Endothelial cell of umbilical vein (primary cell): Measurements from ENCODE around the gene OTUD3. TPM values are rescaled to one million over a fixed set of nuclear protein-coding genes. Genes with fewer than 3 reads are reported as not detected.
A peak's percentile ranks its signal among the peaks of the same experiment; 100 is the strongest.

Experiments used
- BruUV-seq: library from RNA; stranded (reverse); fragments of 400-500 nt; replicated peaks from 2 replicates; lab custom pipeline; 2021; lab: Mats Ljungman, UMichigan
- CTCF ChIA-PET: fragments of 300-600, 350-600 bp; sonication (Branson Sonifier 250); formaldehyde crosslinking; loops from one replicate; lab custom pipeline; 2021; ENCODE audit warnings: antibody characterized with exemption, inconsistent platforms; lab: Charles Lee
- POLR2A ChIA-PET: fragments of 300-600, 350-600 bp; sonication (Branson Sonifier 250); formaldehyde crosslinking; loops from one replicate; lab custom pipeline; 2021; ENCODE audit warnings: antibody characterized with exemption, inconsistent platforms; lab: Charles Lee
- DNase-seq: peaks from one replicate; pipeline ENCODE4 v3.0.0-alpha.2; 2011; ENCODE audit warnings: low read depth, low spot score
- FAIRE-seq: peaks from 2 replicates; lab custom pipeline; 2011; peaks lifted over from hg19 to GRCh38; lab: Jason Lieb, UNC
- H2AFZ ChIP-seq: 2 replicates; pipeline ENCODE4 v1.6.0; 2012; ENCODE audit warnings: low read depth, low read length, control low read depth, inconsistent platforms
- H3K27ac ChIP-seq: 2 replicates; pipeline ENCODE4 v1.5.1; 2011; ENCODE audit warnings: low read depth, mild to moderate bottlenecking, control low read depth, low read length, moderate library complexity; ENCODE audit not compliant: insufficient read depth
- H3K27me3 ChIP-seq, 2 experiments: 2 replicates each; pipeline versions ENCODE4 v1.6.0 to v1.6.1; 2011; ENCODE audit warnings: low read length in 2 of 2, mixed read lengths in 1 of 2; ENCODE audit not compliant: control insufficient read depth in 2 of 2, insufficient read depth in 2 of 2
- H3K36me3 ChIP-seq, 2 experiments: 2 replicates in 1 of 2; 3 replicates in 1 of 2; pipeline ENCODE4 v1.5.1; 2011; ENCODE audit warnings: low read length in 2 of 2, mild to moderate bottlenecking in 1 of 2, moderate library complexity in 1 of 2; ENCODE audit not compliant: control insufficient read depth in 2 of 2, insufficient read depth in 2 of 2; ENCODE audit errors: extremely low read depth in 1 of 2
- H3K4me1 ChIP-seq: 3 replicates; pipeline ENCODE4 v1.5.1; 2011; ENCODE audit warnings: mild to moderate bottlenecking, low read length; ENCODE audit not compliant: control insufficient read depth, insufficient read depth; ENCODE audit errors: extremely low read depth
- H3K4me2 ChIP-seq: 2 replicates; pipeline ENCODE4 v1.6.1; 2011; ENCODE audit warnings: low read length, control low read depth, mixed read lengths; ENCODE audit not compliant: insufficient read depth
- H3K4me3 ChIP-seq, 3 experiments: fragments of 200-600 bp in 1 of 3; sonication (generic), shearing (Covaris generic) in 1 of 3; replicated peaks in 1 of 3; 2 replicates each; pipeline ENCODE4 v1.5.1; 2011 to 2016; ENCODE audit warnings: control low read depth in 3 of 3, low read length in 3 of 3, mild to moderate bottlenecking in 2 of 3, inconsistent platforms in 1 of 3, low read depth in 1 of 3, moderate library complexity in 1 of 3; ENCODE audit not compliant: insufficient read depth in 1 of 3
- H3K79me2 ChIP-seq: 2 replicates; pipeline ENCODE4 v1.6.0; 2012; ENCODE audit warnings: low read length, inconsistent platforms; ENCODE audit not compliant: control insufficient read depth, insufficient read depth
- H3K9ac ChIP-seq: replicated peaks from 2 replicates; pipeline ENCODE3; 2011; ENCODE audit warnings: low read length, control low read depth; ENCODE audit not compliant: insufficient read depth; ENCODE audit errors: extremely low read depth
- H3K9me1 ChIP-seq: replicated peaks from 3 replicates; pipeline ENCODE4 v1.6.0; 2011; ENCODE audit warnings: mild to moderate bottlenecking, low read length; ENCODE audit not compliant: control insufficient read depth, insufficient read depth; ENCODE audit errors: extremely low read depth
- H3K9me3 ChIP-seq: replicated peaks from 2 replicates; pipeline ENCODE4 v1.5.1; 2012; ENCODE audit warnings: low read length, inconsistent platforms; ENCODE audit not compliant: control insufficient read depth, insufficient read depth
- H4K20me1 ChIP-seq: replicated peaks from 2 replicates; pipeline ENCODE3; 2011; ENCODE audit warnings: mild to moderate bottlenecking, low read length; ENCODE audit not compliant: control insufficient read depth, insufficient read depth; ENCODE audit errors: extremely low read depth
- CTCF ChIP-seq, 2 donors: IDR thresholded peaks; 1 replicate in 1 of 2; 2 replicates in 1 of 2; pipeline ENCODE4 v1.5.1; 2011; ENCODE audit warnings: low read length in 2 of 2, mild to moderate bottlenecking in 2 of 2, moderate library complexity in 2 of 2, control low read depth in 1 of 2, inconsistent platforms in 1 of 2, low read depth in 1 of 2; ENCODE audit not compliant: insufficient read depth in 1 of 2; ENCODE audit errors: extremely low read depth in 1 of 2
- EZH2 ChIP-seq: IDR thresholded peaks from 2 replicates; pipeline ENCODE4 v1.6.1; 2012; ENCODE audit warnings: borderline replicate concordance, low read depth, mild to moderate bottlenecking, moderate library complexity, low read length, inconsistent platforms; ENCODE audit not compliant: severe bottlenecking
- FOS ChIP-seq: IDR thresholded peaks from 2 replicates; pipeline ENCODE4 v1.6.1; 2011; ENCODE audit warnings: mild to moderate bottlenecking, low read length, moderate library complexity, borderline replicate concordance; ENCODE audit not compliant: insufficient read depth
- GATA2 ChIP-seq: IDR thresholded peaks from 2 replicates; pipeline ENCODE4 v1.7.0; 2011; ENCODE audit warnings: low read depth, mild to moderate bottlenecking, moderate library complexity, mixed read lengths, low read length; ENCODE audit not compliant: insufficient read length, insufficient read depth
- JUN ChIP-seq: IDR thresholded peaks from 2 replicates; pipeline ENCODE4 v1.6.1; 2011; ENCODE audit warnings: borderline replicate concordance, low read depth; ENCODE audit not compliant: insufficient read length, insufficient read depth
- MAX ChIP-seq: IDR thresholded peaks from 2 replicates; pipeline ENCODE4 v1.6.1; 2011; ENCODE audit not compliant: insufficient read depth, insufficient read length
- MYC ChIP-seq: IDR thresholded peaks from one replicate; pipeline ENCODE4 v1.6.1; 2011; ENCODE audit warnings: mild to moderate bottlenecking, low read depth, low read length
- POLR2A ChIP-seq: IDR thresholded peaks from 2 replicates; pipeline ENCODE4 v1.6.1; 2012; ENCODE audit warnings: low read depth, mild to moderate bottlenecking, control low read depth, low read length
- POLR2AphosphoS5 ChIP-seq: IDR thresholded peaks from 2 replicates; pipeline ENCODE4 v1.6.1; 2012; ENCODE audit warnings: low read depth, mild to moderate bottlenecking, control low read depth, low read length, moderate library complexity; ENCODE audit not compliant: insufficient read depth
- dilution Hi-C: fragments of 300-500 bp; cut with MboI; formaldehyde crosslinking; loops from one replicate; pipeline ENCODE4 v1.15.0; 2019; ENCODE audit warnings: low sequenced_read_pairs; ENCODE audit not compliant: extremely low pct_ligation_motif_present
- intact Hi-C: fragments of 100-400 bp; cut with micrococcal nuclease; formaldehyde crosslinking; loops from one replicate; pipeline ENCODE4 v1.10.0; 2022
- polyA plus RNA-seq, 4 experiments: library from polyadenylated mRNA; depleted of rRNA in 3 of 4; stranded (reverse) in 3 of 4; unstranded in 1 of 4; fragments of >200 nt; gene quantifications; 2 replicates each; pipeline versions ENCODE4 v1.2.1 to v1.2.3, GENCODE V29; 2011 to 2012; ENCODE audit warnings: missing spikeins in 1 of 4
- total RNA-seq: library from RNA; stranded (reverse); gene quantifications from 2 replicates; pipeline ENCODE4 v1.2.3, GENCODE V29; 2021

OTUD3 gene
- total and polyA plus RNA-seq, 2 donors (not counting 3 experiments of a cell fraction or from before 2014, with no cell fraction given), result 3.1 to 10.6 TPM

GRCh38 chr1:19892628-19893168 is 10.5 kb downstream of the OTUD3 start:
- CTCF ChIA-PET, result interaction anchor here (0.7 to 4.2 kb wide), 2 partner anchors 10 kb away, joined by 3 to 19 read pairs; partner anchors contain the start of gene OTUD3
- H3K4me3 ChIP-seq, result no peak overlapping the region
- H3K79me2 ChIP-seq, result peaks cover 37% of the 10 kb centered on the region
- FAIRE-seq, result peak; percentile 55
- peaks cover 34% of the 10 kb centered on the region for H3K4me1 ChIP-seq
- no peak overlapping the region for H2AFZ ChIP-seq
- H4K20me1 ChIP-seq, result no peaks in the 10 kb centered on the region
- POLR2A ChIA-PET, result interaction anchor here (1.3 kb wide), 1 partner anchor 10 kb away, joined by 4 read pairs; no protein-coding TSS in a partner anchor
- peak overlapping the region; percentile 1 for H3K4me2 ChIP-seq
- dilution Hi-C loops, result no loop called here
- BruUV-seq, result no TSS peak
- DNase-seq, result peak; percentile 62
- no peaks in the 10 kb centered on the region for H3K27me3 ChIP-seq
- intact Hi-C loops, result no loop called here
- peaks cover 1 to 8% of the 10 kb centered on the region in 2 experiments for H3K36me3 ChIP-seq
- H3K9me3 ChIP-seq, result no peaks in the 10 kb centered on the region
- TF ChIP-seq MAX, result no peak
- peak; percentile 85 for TF ChIP-seq JUN
- TF ChIP-seq EZH2, result no peak
- no peak for TF ChIP-seq POLR2AphosphoS5
- TF ChIP-seq FOS, result peak; percentile 83
- TF ChIP-seq MYC, result no peak
- TF ChIP-seq CTCF (IDR thresholded peaks at IDR 0.05; ENCODE audit: extremely low read depth in 1 of 2, insufficient read depth in 1 of 2, low read depth in 1 of 2, low read length in 2 of 2), result no peak
- no peak for TF ChIP-seq GATA2
- TF ChIP-seq POLR2A, result no peak
- H3K9ac ChIP-seq, result no peak overlapping the region
- no peaks in the 10 kb centered on the region for H3K9me1 ChIP-seq
- H3K27ac ChIP-seq, result peak overlapping the region; percentile 10
